Measurements from ENCODE around the gene CMKLR1. TPM values are rescaled to one million over a fixed set of nuclear protein-coding genes. Genes with fewer than 3 reads are reported as not detected.

Gene CMKLR1
- total and polyA plus RNA-seq, 10 of the 15 experiments (the other 5 are each of a cell fraction or from before 2014, with no cell fraction given) = 13.8 to 52.3 (median 26.2) TPM

DNA sequence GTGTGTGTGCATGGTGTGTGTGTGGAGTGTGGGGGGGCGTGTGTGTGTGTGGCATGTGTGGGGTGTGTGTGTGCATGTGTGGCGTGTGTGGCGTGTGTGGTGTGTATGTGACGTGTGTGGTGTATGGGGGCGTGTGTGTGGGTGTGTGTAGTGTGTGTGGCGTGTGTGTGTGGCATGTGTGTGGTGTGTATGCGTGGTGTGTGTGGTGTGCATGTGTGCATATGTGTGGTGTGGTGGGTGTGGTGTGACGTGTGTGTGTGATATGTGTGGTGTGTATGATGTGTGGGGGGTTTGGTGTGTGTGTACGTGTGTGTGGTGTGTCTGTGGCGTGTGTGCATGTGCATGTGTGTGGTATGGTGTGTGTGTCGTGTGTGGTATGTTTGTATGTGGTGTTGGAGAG, 24.1 kb upstream of the CMKLR1 start (continued):
- TF ChIP-seq ZBTB4 (CRISPR knock-in tag; IDR thresholded peaks at IDR 0.05) = no peak
- no peak for TF ChIP-seq SIN3A (IDR thresholded peaks at IDR 0.05; ENCODE audit: low read depth, low read length)

DNA sequence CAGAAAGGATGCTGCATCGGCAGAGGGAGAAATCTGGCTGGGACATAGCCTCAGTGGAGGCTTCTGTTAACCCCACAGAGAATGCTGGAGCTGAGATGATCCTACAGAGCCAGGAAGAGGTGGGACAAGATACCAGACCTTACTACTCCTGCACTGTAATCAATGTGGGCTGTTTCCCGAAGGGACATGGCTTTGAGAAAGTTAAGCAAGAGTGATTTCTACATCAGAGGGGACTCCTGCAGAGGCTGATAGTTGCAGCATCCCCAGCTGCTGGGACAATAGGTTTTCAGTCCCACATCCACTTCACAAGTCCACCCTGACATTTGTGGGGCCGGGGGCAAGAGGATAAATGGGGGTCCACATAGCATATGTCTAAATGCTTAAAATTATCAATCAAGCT, 22.5 kb upstream of the CMKLR1 start:
- SMC1A ChIA-PET (ENCODE audit: uncharacterized antibody, unreplicated experiment) = interaction anchor here (0.7 to 3.2 kb wide), 3 partner anchors 11 to 47 kb away, joined by 3 to 37 read pairs (median 4); no protein-coding TSS in a partner anchor
- FAIRE-seq = no peak
- no peak overlapping the region for H3K27ac ChIP-seq (ENCODE audit: control insufficient read depth, insufficient read depth)
- no peak overlapping the region for H3K9ac ChIP-seq (ENCODE audit: control insufficient read depth, insufficient read depth, low read length)
- no peak for DNase-seq (ENCODE audit: low read depth, low spot score)
- no peak overlapping the region for H2AFZ ChIP-seq (ENCODE audit: control insufficient read depth, low read depth, low read length)
- 39% methylated on average over 3 of the region's 3 CpGs for WGBS (ENCODE audit: insufficient coverage, insufficient replicate concordance, low lambda C conversion rate, missing lambda C conversion rate)
- BruUV-seq (replicated peaks) = no TSS peak
- H3K27me3 ChIP-seq (replicated peaks in 1 of 2; ENCODE audit: control insufficient read depth in 2 of 2, insufficient read depth in 2 of 2, low read length in 1 of 2) = no peaks in the 10 kb centered on the region
- CTCF ChIA-PET = interaction anchor here (0.6 to 1.9 kb wide), 3 partner anchors 135 to 517 kb away, joined by 3 to 4 read pairs (median 3); no protein-coding TSS in a partner anchor
- H3K36me3 ChIP-seq (ENCODE audit: control insufficient read depth in 2 of 2, insufficient read depth in 2 of 2, low read length in 1 of 2) = no peaks in the 10 kb centered on the region
- peaks cover 28% of the 10 kb centered on the region for H3K4me1 ChIP-seq (ENCODE audit: control insufficient read depth, insufficient read depth, low read length)
- no peaks in the 10 kb centered on the region for H3K9me3 ChIP-seq (replicated peaks; ENCODE audit: control insufficient read depth, insufficient read depth, low read length)
- no peaks in the 10 kb centered on the region for H3K79me2 ChIP-seq (ENCODE audit: control insufficient read depth, insufficient read depth, low read length)
- no peaks in the 10 kb centered on the region for H4K20me1 ChIP-seq (ENCODE audit: control insufficient read depth, insufficient read depth)
- ATAC-seq = no peak
- POLR2A ChIA-PET = interaction anchor here (0.8 kb wide), 1 partner anchor 92 kb away, joined by 3 read pairs; no protein-coding TSS in a partner anchor
- RAD21 ChIA-PET (ENCODE audit: unreplicated experiment) = interaction anchor here (1.1 to 4.4 kb wide), 2 partner anchors 27 kb away, joined by 3 to 47 read pairs; no protein-coding TSS in a partner anchor
- intact Hi-C loops (cut with micrococcal nuclease; ENCODE audit: unreplicated experiment) (loop anchor here (5.0 to 10.0 kb wide), 2 partner anchors 39 to 153 kb away; partner anchors contain the start of gene FICD), in situ Hi-C loops (cut with MboI) (no loop called here)
- H3K4me2 ChIP-seq (ENCODE audit: control insufficient read depth, insufficient read depth) = no peak overlapping the region
- H3K4me3 ChIP-seq = no peak overlapping the region
- no peak for TF ChIP-seq POLR2AphosphoS2 (IDR thresholded peaks at IDR 0.05; ENCODE audit: low read depth, low read length)
- TF ChIP-seq MYB (IDR thresholded peaks at IDR 0.05; ENCODE audit: borderline replicate concordance, low read depth, low read length) = no peak
- TF ChIP-seq NBN (IDR thresholded peaks at IDR 0.05) = no peak
- TF ChIP-seq BMI1 (IDR thresholded peaks at IDR 0.05; ENCODE audit: borderline replicate concordance) = no peak
- TF ChIP-seq, protein P1, sequence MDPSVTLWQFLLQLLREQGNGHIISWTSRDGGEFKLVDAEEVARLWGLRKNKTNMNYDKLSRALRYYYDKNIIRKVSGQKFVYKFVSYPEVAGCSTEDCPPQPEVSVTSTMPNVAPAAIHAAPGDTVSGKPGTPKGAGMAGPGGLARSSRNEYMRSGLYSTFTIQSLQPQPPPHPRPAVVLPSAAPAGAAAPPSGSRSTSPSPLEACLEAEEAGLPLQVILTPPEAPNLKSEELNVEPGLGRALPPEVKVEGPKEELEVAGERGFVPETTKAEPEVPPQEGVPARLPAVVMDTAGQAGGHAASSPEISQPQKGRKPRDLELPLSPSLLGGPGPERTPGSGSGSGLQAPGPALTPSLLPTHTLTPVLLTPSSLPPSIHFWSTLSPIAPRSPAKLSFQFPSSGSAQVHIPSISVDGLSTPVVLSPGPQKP (IDR thresholded peaks at IDR 0.05; ENCODE audit: low read depth, low read length) = no peak
- TF ChIP-seq, protein P2, sequence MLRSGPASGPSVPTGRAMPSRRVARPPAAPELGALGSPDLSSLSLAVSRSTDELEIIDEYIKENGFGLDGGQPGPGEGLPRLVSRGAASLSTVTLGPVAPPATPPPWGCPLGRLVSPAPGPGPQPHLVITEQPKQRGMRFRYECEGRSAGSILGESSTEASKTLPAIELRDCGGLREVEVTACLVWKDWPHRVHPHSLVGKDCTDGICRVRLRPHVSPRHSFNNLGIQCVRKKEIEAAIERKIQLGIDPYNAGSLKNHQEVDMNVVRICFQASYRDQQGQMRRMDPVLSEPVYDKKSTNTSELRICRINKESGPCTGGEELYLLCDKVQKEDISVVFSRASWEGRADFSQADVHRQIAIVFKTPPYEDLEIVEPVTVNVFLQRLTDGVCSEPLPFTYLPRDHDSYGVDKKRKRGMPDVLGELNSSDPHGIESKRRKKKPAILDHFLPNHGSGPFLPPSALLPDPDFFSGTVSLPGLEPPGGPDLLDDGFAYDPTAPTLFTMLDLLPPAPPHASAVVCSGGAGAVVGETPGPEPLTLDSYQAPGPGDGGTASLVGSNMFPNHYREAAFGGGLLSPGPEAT (IDR thresholded peaks at IDR 0.05; ENCODE audit: low read depth) = no peak
- TF ChIP-seq POU2F2 (IDR thresholded peaks at IDR 0.05; ENCODE audit: borderline replicate concordance, low read depth, low read length) = no peak
- TF ChIP-seq STAT3 (IDR thresholded peaks at IDR 0.05; ENCODE audit: low read depth, low read length) = no peak
- TF ChIP-seq EED (IDR thresholded peaks at IDR 0.05; ENCODE audit: low read depth) = no peak
- TF ChIP-seq HCFC1 (IDR thresholded peaks at IDR 0.05; ENCODE audit: low read length) = no peak
- no peak for TF ChIP-seq LARP7 (IDR thresholded peaks at IDR 0.05)
- TF ChIP-seq, protein P3, sequence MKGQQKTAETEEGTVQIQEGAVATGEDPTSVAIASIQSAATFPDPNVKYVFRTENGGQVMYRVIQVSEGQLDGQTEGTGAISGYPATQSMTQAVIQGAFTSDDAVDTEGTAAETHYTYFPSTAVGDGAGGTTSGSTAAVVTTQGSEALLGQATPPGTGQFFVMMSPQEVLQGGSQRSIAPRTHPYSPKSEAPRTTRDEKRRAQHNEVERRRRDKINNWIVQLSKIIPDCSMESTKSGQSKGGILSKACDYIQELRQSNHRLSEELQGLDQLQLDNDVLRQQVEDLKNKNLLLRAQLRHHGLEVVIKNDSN (IDR thresholded peaks at IDR 0.05; ENCODE audit: borderline replicate concordance, extremely low read length, insufficient read depth, low read depth, low read length) = no peak
- no peak for TF ChIP-seq IKZF1 (conservative IDR thresholded peaks at IDR 0.05)
